HUES48 (cell line): ENCODE measurements around the gene SLC45A1.
"Not testable (repeated sequence)": the region's sequence is repeated elsewhere in the genome, so short reads cannot be mapped to it uniquely, and the experiment has no call there.

Source experiments
- H3K27ac ChIP-seq: one replicate; pipeline ENCODE4 v1.7.0; 2013; ENCODE audit warnings: low read depth, low read length, inconsistent platforms
- H3K27me3 ChIP-seq: 2 replicates; pipeline ENCODE4 v1.6.1; 2013; ENCODE audit warnings: mild to moderate bottlenecking, low read length; ENCODE audit not compliant: control insufficient read depth, insufficient read depth
- H3K36me3 ChIP-seq: 2 replicates; pipeline ENCODE4 v1.6.1; 2013; ENCODE audit warnings: low read length; ENCODE audit not compliant: control insufficient read depth, insufficient read depth
- H3K4me1 ChIP-seq: 2 replicates; pipeline ENCODE4 v1.6.1; 2013; ENCODE audit warnings: mild to moderate bottlenecking, low read length; ENCODE audit not compliant: control insufficient read depth, insufficient read depth
- H3K4me3 ChIP-seq: 2 replicates; pipeline ENCODE4 v1.5.1; 2013; ENCODE audit warnings: mild to moderate bottlenecking, low read depth, low read length
- H3K9ac ChIP-seq: 2 replicates; pipeline ENCODE4 v1.6.1; 2013; ENCODE audit warnings: mild to moderate bottlenecking, low read depth, low read length, moderate library complexity
- H3K9me3 ChIP-seq: 2 replicates; pipeline ENCODE4 v1.6.1; 2013; ENCODE audit warnings: low read length; ENCODE audit not compliant: control insufficient read depth, insufficient read depth

SLC45A1 gene

GRCh38 chr1:8374356-8374755 lies 56.4 kb downstream of the SLC45A1 start:
- Histone ChIP-seq H3K4me1 (peaks cover 46% of the 10 kb centered on the region), H3K27ac (peak overlapping the region; percentile 21), H3K9ac (no peak overlapping the region), H3K4me3 (no peak overlapping the region), H3K36me3 (peaks cover 9% of the 10 kb centered on the region; the same call in 1 of the 2 replicates), H3K9me3 (no peaks in the 10 kb centered on the region), H3K27me3 (no peaks in the 10 kb centered on the region)

- peak overlapping the region; percentile 21 for H3K27ac ChIP-seq
- H3K4me1 ChIP-seq = peaks cover 46% of the 10 kb centered on the region
Measured at GRCh38 chr1:8374812-8375211, 56.9 kb downstream of the SLC45A1 start.

GRCh38 chr1:8376358-8376840 lies 58.5 kb downstream of the SLC45A1 start:
- H3K9ac ChIP-seq = no peak overlapping the region
- no peaks in the 10 kb centered on the region for H3K9me3 ChIP-seq
- H3K4me1 ChIP-seq = peaks cover 33% of the 10 kb centered on the region
- no peak overlapping the region for H3K27ac ChIP-seq
- H3K4me3 ChIP-seq = no peak overlapping the region
- H3K36me3 ChIP-seq = peaks cover 9% of the 10 kb centered on the region; the same call in 1 of the 2 replicates
- no peaks in the 10 kb centered on the region for H3K27me3 ChIP-seq

More at GRCh38 chr1:8374812-8375211, 56.9 kb downstream of the SLC45A1 start:
- no peak overlapping the region for H3K4me3 ChIP-seq
- H3K36me3 ChIP-seq = peaks cover 9% of the 10 kb centered on the region; the same call in 1 of the 2 replicates
- H3K9ac ChIP-seq = no peak overlapping the region
- no peaks in the 10 kb centered on the region for H3K27me3 ChIP-seq
- no peaks in the 10 kb centered on the region for H3K9me3 ChIP-seq

- no peaks in the 10 kb centered on the region for H3K27me3 ChIP-seq
- peaks cover 11% of the 10 kb centered on the region; the same call in 1 of the 2 replicates for H3K36me3 ChIP-seq
- H3K9ac ChIP-seq = no peak overlapping the region
- no peaks in the 10 kb centered on the region for H3K9me3 ChIP-seq
- peaks cover 32% of the 10 kb centered on the region for H3K4me1 ChIP-seq
- H3K4me3 ChIP-seq = no peak overlapping the region
- H3K27ac ChIP-seq = no peak overlapping the region
Measured at GRCh38 chr1:8377271-8377981, 59.5 kb downstream of the SLC45A1 start.

GRCh38 chr1:8378178-8378577 lies 60.3 kb downstream of the SLC45A1 start:
- Histone ChIP-seq H3K36me3 (peaks cover 5% of the 10 kb centered on the region; the same call in 1 of the 2 replicates), H3K27ac (no peak overlapping the region), H3K4me1 (peaks cover 32% of the 10 kb centered on the region)

GRCh38 chr1:8378981-8379470 lies 61.1 kb downstream of the SLC45A1 start:
- H3K9ac ChIP-seq = no peak overlapping the region
- no peaks in the 10 kb centered on the region for H3K9me3 ChIP-seq
- H3K36me3 ChIP-seq = peaks cover 3% of the 10 kb centered on the region; the same call in 1 of the 2 replicates
- no peak overlapping the region for H3K27ac ChIP-seq
- no peak overlapping the region for H3K4me3 ChIP-seq
- H3K27me3 ChIP-seq = no peaks in the 10 kb centered on the region
- peaks cover 23% of the 10 kb centered on the region for H3K4me1 ChIP-seq

More at GRCh38 chr1:8378178-8378577, 60.3 kb downstream of the SLC45A1 start:
- Histone ChIP-seq H3K9ac (no peak overlapping the region), H3K4me3 (no peak overlapping the region), H3K9me3 (no peaks in the 10 kb centered on the region), H3K27me3 (no peaks in the 10 kb centered on the region)

GRCh38 chr1:8379513-8380186 lies 61.7 kb downstream of the SLC45A1 start:
- Histone ChIP-seq H3K4me3 (no peak overlapping the region), H3K9me3 (no peaks in the 10 kb centered on the region), H3K4me1 (peaks cover 20% of the 10 kb centered on the region), H3K9ac (no peak overlapping the region), H3K36me3 (peaks cover 3% of the 10 kb centered on the region; the same call in 1 of the 2 replicates), H3K27ac (no peak overlapping the region), H3K27me3 (no peaks in the 10 kb centered on the region)

- H3K9ac ChIP-seq, H3K36me3 ChIP-seq, H3K27ac ChIP-seq, H3K4me3 ChIP-seq, H3K9me3 ChIP-seq, H3K27me3 ChIP-seq: not testable (repeated sequence)
- H3K4me1 ChIP-seq = peaks cover 24% of the 10 kb centered on the region
Measured at GRCh38 chr1:8380310-8380709, 62.4 kb downstream of the SLC45A1 start.

GRCh38 chr1:8381618-8382017 lies 63.7 kb downstream of the SLC45A1 start:
- H3K4me3 ChIP-seq = no peak overlapping the region
- no peaks in the 10 kb centered on the region for H3K9me3 ChIP-seq
- peaks cover 24% of the 10 kb centered on the region for H3K4me1 ChIP-seq
- H3K27me3 ChIP-seq = no peaks in the 10 kb centered on the region
- peak overlapping the region; percentile 30 for H3K27ac ChIP-seq
- peaks cover 6% of the 10 kb centered on the region; the same call in 1 of the 2 replicates for H3K36me3 ChIP-seq
- no peak overlapping the region for H3K9ac ChIP-seq

GRCh38 chr1:8382051-8382505 lies 64.2 kb downstream of the SLC45A1 start:
- Histone ChIP-seq H3K27me3 (no peaks in the 10 kb centered on the region), H3K4me1 (peaks cover 24% of the 10 kb centered on the region), H3K36me3 (peaks cover 6% of the 10 kb centered on the region; the same call in 1 of the 2 replicates), H3K4me3 (no peak overlapping the region), H3K27ac (peak overlapping the region; percentile 30), H3K9me3 (no peaks in the 10 kb centered on the region), H3K9ac (no peak overlapping the region)
